Nephron (organoid): ENCODE results near the gene KCNQ1OT1.
A peak's percentile ranks its signal among the peaks of the same experiment; 100 is the strongest.

Source experiments
- H3K27ac Mint-ChIP-seq, 3 experiments: 2 replicates each; pipeline ENCODE4 v1.8.0; 2020; ENCODE audit warnings: mixed read lengths in 3 of 3, mild to moderate bottlenecking in 2 of 3, moderate library complexity in 1 of 3
- H3K27me3 Mint-ChIP-seq: 2 replicates; pipeline ENCODE4 v1.8.0; 2021; ENCODE audit warnings: low read depth, mild to moderate bottlenecking, moderate library complexity, mixed read lengths
- H3K36me3 Mint-ChIP-seq: 2 replicates; pipeline ENCODE4 v1.8.0; 2020; ENCODE audit warnings: low read depth, mixed read lengths
- H3K4me1 Mint-ChIP-seq: 2 replicates; pipeline ENCODE4 v1.8.0; 2020; ENCODE audit warnings: mixed read lengths
- H3K4me3 Mint-ChIP-seq, 3 experiments: 2 replicates each; pipeline ENCODE4 v1.8.0; 2020; ENCODE audit warnings: mild to moderate bottlenecking in 3 of 3, mixed read lengths in 3 of 3, moderate library complexity in 2 of 3
- H3K9me3 Mint-ChIP-seq: 2 replicates; pipeline ENCODE4 v1.8.0; 2020; ENCODE audit warnings: mixed read lengths
- CTCF ChIP-seq, 3 experiments: fragments of 200-600 bp; sonication (generic); IDR thresholded peaks; one replicate each; pipeline ENCODE4 v1.5.0; 2021; ENCODE audit warnings: antibody characterized with exemption in 3 of 3; ENCODE audit not compliant: unreplicated experiment in 3 of 3

Gene KCNQ1OT1

GRCh38 chr11:2719831-2720590, 20.2 kb upstream of the KCNQ1OT1 start:
- no peaks in the 10 kb centered on the region for H3K27me3 Mint-ChIP-seq
- H3K9me3 Mint-ChIP-seq: no peaks in the 10 kb centered on the region
- no peak for TF ChIP-seq CTCF (IDR thresholded peaks at IDR 0.05; ENCODE audit: unreplicated experiment in 3 of 3)
- H3K4me1 Mint-ChIP-seq: peaks cover 73% of the 10 kb centered on the region
- H3K27ac Mint-ChIP-seq: peak overlapping the region in 2 of 3 experiments; percentile 57 to 79
- H3K36me3 Mint-ChIP-seq: no peaks in the 10 kb centered on the region
- no peak overlapping the region for H3K4me3 Mint-ChIP-seq

GRCh38 chr11:2718817-2719438, 19.1 kb upstream of the KCNQ1OT1 start:
- no peaks in the 10 kb centered on the region for H3K9me3 Mint-ChIP-seq
- peak overlapping the region in 2 of 3 experiments; percentile 54 to 79 for H3K27ac Mint-ChIP-seq
- H3K4me1 Mint-ChIP-seq: peaks cover 69% of the 10 kb centered on the region
- no peak overlapping the region for H3K4me3 Mint-ChIP-seq
- no peaks in the 10 kb centered on the region for H3K36me3 Mint-ChIP-seq
- peaks cover 3% of the 10 kb centered on the region for H3K27me3 Mint-ChIP-seq
- TF ChIP-seq CTCF (IDR thresholded peaks at IDR 0.05; ENCODE audit: unreplicated experiment in 3 of 3): no peak

GRCh38 chr11:2717561-2718325, 17.9 kb upstream of the KCNQ1OT1 start:
- Mint-ChIP-seq H3K36me3 (no peaks in the 10 kb centered on the region), H3K4me3 (no peak overlapping the region), H3K9me3 (no peaks in the 10 kb centered on the region), H3K27ac (peak overlapping the region in 2 of 3 experiments; percentile 79 to 83), H3K27me3 (peaks cover 3% of the 10 kb centered on the region), H3K4me1 (peaks cover 71% of the 10 kb centered on the region)
- TF ChIP-seq CTCF (IDR thresholded peaks at IDR 0.05; ENCODE audit: unreplicated experiment in 3 of 3): no peak

GRCh38 chr11:2716376-2717095, 16.7 kb upstream of the KCNQ1OT1 start:
- Mint-ChIP-seq H3K4me1 (peaks cover 69% of the 10 kb centered on the region), H3K27me3 (peaks cover 3% of the 10 kb centered on the region), H3K4me3 (no peak overlapping the region), H3K27ac (peak overlapping the region in 2 of 3 experiments; percentile 53 to 90), H3K9me3 (no peaks in the 10 kb centered on the region), H3K36me3 (no peaks in the 10 kb centered on the region)
- TF ChIP-seq CTCF (IDR thresholded peaks at IDR 0.05; ENCODE audit: unreplicated experiment in 3 of 3): no peak

- Mint-ChIP-seq H3K27ac (peak overlapping the region; percentile 53 to 90 (median 54)), H3K27me3 (peaks cover 3% of the 10 kb centered on the region), H3K4me3 (no peak overlapping the region), H3K36me3 (no peaks in the 10 kb centered on the region), H3K9me3 (peaks cover 2% of the 10 kb centered on the region), H3K4me1 (peaks cover 68% of the 10 kb centered on the region)
- no peak for TF ChIP-seq CTCF (IDR thresholded peaks at IDR 0.05; ENCODE audit: unreplicated experiment in 3 of 3)
Observed at GRCh38 chr11:2715716-2716350, 16.0 kb upstream of the KCNQ1OT1 start.
